ENCODE data around the gene CNTN4. TPM values are rescaled to one million over a fixed set of nuclear protein-coding genes. Genes with fewer than 3 reads are reported as not detected.

CNTN4 gene
- polyA plus RNA-seq, 4 donors: 28.0 to 123 (median 36.4) TPM

DNA sequence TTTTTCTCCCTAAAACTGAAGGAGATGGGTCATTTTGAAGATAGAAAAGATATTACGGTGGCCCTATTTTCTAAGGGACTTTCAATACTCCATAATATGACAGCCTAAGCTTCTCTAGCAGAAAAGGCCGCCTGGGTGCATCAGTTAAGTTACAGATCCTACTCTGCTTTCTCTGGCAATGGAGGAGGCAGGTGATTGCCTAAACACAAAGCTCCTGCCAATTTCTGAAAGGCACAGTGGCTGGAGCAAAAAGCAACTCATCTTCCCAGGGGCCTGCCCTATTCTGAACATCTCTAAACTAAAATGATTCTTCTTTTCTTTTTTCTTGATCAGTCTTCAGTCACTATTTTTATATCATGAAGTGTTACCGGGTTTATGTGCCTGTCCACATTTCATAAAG is 276.7 kb downstream of the CNTN4 start:
- DNase-seq (ENCODE audit: low read depth in 4 of 4, low spot score in 3 of 4): no peak

DNA sequence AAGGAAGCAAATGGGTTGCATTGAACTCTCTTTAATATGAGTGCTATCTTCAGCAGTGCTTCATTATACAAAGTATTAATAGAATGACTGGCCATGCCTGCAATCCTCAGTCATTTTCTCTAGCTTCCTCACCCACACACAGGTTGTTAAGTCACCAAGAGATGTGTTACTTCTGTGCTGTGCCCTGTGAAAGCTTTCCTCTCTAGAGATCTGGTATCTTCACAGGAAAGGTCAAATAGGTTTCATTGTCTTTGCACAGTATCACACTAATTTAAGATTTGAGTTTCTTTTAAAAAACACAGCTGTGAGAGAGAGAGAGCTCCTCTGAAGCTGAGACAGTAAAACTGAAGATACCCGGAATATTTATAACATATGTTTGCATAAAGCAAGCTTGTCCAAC is 278.6 kb downstream of the CNTN4 start:
- no peak for DNase-seq (ENCODE audit: low read depth in 4 of 4, low spot score in 3 of 4)

DNA sequence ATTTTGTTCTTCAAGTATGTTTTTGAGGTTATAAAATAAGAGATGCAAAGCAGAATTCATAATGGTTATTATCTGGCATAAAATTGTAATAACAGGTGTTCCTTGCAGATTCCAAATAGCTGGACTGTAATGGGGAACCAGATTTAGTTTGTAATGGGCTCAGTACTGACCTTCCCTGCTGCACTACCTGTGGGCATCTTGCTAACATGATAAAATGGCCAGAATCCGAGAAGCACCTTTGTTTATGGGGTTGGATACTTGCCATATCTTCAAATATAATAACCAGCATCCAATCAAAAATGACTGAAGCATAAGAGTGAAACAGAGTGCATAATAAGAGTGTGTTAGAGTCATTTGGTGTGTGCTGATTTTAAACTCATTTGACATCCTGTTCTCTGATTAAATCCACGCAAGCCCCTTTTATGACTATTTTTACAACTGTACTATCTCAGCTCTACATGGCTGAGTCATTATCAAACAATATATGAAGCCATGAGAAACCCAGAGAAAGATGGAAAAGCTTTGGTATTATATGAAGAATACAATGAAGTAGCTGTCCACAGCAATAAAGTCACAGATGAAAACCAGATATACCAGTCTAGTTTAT is 292.4 kb downstream of the CNTN4 start:
- no peak for DNase-seq (ENCODE audit: low read depth in 4 of 4, low spot score in 3 of 4)

DNA sequence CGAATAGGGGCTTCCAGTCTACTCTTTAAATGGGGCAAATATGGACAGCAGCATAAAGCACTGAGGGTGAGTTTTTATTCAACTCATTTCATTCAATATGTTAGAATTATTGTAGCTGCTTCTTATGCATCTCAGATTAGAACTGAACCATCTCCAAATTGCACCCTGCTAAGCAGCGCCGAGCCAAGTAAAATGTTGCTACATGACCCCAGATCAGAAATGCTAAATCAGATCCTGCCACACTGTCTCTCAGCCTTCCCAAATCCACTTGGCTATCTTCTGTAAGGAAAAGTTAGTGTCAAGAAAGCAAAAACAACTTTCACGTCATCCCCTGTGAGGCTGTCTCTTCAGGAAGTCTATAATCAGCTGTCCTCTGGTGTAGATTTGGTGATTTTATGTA is 293.2 kb downstream of the CNTN4 start:
- no peak for DNase-seq (ENCODE audit: low read depth in 4 of 4, low spot score in 3 of 4)

DNA sequence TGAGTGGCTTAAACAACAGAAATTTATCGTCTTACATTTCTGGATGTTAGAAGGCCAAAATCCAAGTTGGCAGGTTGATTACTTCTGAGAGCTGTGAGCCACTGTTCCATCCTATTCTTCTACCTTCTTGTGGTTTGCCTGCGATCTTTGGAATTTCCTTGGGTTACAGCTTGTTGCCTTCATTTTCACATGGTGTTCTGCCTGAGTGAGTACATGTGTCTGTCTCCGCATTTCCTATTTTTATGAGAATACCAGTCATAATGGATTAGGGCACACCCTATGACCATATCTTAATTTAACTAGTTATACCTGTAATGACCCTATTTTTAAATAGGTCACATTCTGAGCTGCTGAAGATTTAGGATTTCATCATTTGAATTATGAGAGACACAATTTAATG is 294.3 kb downstream of the CNTN4 start:
- DNase-seq (ENCODE audit: low read depth in 4 of 4, low spot score in 3 of 4): no peak

DNA sequence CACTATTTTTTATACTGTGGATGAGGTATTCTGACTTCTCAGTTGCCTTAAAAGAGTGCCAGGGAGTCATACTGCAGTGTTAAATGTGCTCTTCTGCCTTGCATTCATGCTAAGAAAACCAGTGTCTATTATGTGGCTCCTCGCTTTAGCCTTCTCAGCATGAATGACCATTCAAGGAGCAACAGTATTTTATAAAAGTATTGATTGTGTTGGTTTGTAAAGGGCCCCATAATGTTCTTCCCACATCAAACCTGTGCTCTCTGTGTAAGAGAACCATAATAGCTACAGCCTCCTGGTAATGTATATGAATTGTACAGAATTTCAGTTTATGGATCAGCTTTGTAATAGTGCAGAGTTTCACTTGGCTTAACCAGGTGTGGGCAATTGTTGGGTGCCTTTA is 316.4 kb downstream of the CNTN4 start:
- DNase-seq (ENCODE audit: low read depth in 4 of 4, low spot score in 3 of 4): no peak

DNA sequence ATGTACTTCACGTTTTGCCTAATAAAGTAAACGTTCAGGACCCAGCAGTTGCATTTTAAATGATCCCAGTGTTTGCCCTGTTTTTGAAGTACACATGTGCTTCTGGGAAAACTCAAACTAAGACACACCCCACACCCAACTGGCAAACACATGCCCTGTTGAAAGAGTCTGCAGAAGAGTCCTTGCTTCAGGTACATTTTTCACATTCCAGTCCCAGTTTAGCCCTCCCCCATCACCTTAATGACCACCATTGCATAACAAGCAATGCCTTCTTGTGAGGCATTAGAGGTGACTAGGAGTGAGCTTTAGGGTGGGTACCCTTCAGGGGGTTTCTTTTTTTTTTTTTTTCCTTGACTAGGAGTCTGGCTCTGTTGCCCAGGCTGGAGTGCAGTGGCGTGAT is 322.3 kb downstream of the CNTN4 start:
- DNase-seq (ENCODE audit: low read depth in 4 of 4, low spot score in 3 of 4): no peak

DNA sequence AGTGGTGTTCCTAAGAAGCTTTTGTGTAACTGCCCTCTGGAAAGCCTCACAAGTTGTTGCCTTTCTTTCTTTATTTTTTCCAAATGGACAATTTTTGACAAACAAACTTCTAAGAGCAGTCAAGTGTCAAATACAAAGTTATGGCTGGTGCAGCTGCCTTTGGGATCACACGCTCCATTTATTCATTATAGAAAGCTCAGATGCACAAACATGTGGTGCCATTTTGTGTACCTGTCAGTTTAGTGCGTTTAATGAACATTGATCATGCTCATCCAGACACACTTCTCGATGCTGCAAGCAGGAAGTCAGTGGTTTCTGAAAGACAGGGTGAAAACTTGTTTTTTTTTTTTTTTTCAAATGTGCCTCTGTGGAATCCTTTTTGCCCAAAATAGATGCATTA is 324.5 kb downstream of the CNTN4 start:
- DNase-seq (ENCODE audit: low read depth in 4 of 4, low spot score in 3 of 4): no peak

DNA sequence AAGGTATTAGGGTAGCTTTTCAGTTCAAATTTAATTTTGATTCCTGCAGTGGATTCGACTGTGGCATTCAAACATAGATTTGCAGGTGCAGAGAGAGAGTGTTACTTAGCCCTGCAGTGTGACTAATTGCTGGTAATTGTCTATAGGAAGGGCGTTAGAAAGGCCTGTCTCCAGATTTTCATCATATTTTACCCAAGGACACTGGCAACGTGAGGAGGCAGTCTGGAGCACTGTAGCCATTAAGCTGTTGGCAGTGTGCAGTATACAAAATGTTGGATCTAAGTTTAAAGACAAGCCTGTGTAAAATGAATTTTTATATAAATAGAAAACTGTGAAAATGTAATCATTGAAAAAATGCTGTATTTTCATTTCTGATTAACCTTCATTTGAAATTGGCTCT is 342.9 kb downstream of the CNTN4 start:
- no peak for DNase-seq (ENCODE audit: low read depth in 4 of 4, low spot score in 3 of 4)

DNA sequence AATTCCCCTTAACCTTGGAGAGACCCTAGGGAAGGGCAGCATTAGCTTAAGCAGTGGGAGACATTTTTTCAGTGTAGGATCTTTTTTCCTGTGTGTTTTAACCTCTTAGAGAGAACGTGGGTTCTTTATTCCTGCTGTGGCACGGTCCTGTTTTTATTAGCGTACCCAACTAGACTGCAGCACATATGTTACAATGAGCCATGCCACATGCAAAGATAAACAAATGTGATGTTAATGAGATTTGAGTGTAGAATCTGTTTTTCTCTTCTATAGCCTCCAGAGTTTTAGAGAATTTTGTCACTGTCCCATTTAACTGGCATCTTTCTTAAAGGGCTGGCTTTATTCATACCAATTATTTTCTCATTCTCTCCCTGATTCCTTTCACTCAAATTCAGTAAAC is 347.5 kb downstream of the CNTN4 start:
- no peak for DNase-seq (ENCODE audit: low read depth in 4 of 4, low spot score in 3 of 4)

DNA sequence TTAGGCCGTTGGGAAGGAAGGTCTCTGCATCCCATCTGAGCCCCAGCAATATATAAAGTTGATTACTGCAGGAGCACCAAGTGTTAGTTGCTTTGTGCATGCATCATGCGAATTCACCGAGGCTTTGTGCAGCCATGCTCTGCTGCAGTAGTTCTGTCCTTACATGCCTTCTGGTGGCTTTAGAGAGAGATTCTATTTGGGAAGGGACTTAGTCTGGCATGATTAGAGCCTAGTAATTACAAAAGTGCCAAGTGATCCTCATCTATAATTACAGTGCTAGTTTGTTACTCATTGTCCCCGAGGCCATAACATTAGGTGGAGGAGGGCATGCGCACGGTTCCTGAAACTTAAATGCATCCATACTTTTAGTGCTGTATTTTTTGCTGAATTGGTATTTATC is 353.6 kb downstream of the CNTN4 start:
- DNase-seq (ENCODE audit: low read depth in 4 of 4, low spot score in 3 of 4): no peak

DNA sequence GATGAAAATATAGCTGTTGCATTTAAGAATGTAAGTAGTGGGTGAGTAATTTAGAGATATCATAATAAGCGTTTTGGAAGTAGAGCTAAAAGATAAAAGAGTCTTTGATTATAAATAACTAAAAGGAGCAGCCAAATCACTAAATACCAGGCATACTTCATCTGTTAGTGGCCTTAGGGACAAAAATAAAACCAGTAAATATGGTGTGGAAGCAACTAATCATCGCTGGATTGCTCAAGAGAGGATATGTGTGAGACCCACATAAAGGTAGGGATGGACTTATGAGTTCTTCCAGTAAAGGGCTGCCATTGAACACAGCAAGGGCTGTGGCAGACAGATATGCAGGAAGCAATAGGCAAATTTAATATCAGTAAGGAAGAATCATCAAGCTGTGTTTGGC is 356.2 kb downstream of the CNTN4 start:
- no peak for DNase-seq (ENCODE audit: low read depth in 4 of 4, low spot score in 3 of 4)

DNA sequence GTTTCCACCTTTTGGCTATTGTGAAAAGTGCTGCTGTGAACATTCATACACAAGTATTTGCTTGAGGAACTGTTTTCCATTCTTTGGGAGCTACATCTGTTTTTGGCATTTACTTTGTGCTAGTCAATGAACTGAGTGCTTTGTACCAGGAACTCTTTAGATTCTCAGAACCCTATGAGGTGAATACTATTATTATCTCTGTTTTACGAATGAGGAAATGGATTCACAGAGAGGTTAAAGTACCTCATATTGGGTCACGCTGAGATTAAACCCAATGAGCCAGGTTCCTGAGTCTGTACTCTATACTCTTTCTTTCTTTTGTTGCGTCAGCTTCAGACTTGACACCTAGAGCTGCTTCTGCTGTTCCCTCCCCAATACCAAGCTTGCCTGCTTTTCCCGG is 358.1 kb downstream of the CNTN4 start:
- DNase-seq (ENCODE audit: low read depth in 4 of 4, low spot score in 3 of 4): no peak

DNA sequence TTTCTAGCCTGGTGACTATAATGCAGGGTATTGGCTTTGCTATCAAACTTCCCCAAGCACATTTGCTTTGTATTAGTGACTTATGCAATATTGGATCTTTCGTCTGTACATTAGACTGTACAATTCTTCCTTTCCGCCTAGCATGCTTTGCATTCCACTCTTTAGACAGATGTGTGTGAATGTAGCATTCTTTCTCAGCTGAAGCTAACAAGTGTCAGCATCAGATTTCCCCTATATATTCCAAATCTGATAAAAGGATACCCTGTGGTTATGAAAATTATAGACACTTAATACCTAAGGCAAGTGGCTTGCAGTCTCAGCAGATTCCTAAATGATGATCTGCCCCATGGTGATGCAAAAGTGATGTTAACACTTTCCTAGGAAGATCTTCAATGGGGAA is 360.1 kb downstream of the CNTN4 start:
- no peak for DNase-seq (ENCODE audit: low read depth in 4 of 4, low spot score in 3 of 4)

DNA sequence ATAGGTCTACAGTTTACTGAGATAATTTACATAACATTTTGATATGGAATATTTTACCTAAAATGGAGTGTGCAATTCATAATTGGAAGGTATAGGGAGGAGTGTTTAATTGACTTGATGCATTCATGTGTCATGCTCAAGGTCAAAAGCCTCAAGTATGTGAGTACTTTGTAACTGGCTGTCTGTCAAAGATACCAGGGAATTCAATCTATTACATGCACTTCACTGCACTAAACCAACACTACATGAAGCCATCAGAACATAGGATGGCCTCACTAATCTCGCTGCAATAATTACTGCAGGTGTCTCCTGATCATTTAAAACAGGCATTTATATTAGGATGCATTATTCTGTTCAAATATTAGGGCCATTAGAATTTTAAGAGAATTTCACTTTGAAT is 367.2 kb downstream of the CNTN4 start:
- DNase-seq (ENCODE audit: low read depth in 4 of 4, low spot score in 3 of 4): no peak

DNA sequence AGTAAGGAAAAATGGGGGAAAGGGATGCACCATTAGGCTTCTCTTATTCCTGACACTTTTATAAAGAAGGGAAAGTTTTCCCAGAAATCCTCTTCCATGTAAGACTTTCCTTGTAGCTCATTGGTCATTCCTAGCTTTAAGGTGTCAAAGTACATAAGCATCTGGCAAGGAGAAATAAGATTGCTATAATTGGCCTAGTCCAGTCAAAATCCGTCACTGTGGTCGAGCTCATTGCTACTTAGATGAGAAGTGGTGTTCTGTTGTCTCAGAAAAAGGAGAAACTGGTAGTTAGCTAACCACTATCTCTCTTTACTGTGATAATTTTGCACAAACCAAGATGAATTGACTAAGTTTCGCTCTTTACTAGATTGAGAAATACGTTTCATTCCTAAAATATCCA is 370.1 kb downstream of the CNTN4 start:
- DNase-seq (ENCODE audit: low read depth in 4 of 4, low spot score in 3 of 4): no peak

DNA sequence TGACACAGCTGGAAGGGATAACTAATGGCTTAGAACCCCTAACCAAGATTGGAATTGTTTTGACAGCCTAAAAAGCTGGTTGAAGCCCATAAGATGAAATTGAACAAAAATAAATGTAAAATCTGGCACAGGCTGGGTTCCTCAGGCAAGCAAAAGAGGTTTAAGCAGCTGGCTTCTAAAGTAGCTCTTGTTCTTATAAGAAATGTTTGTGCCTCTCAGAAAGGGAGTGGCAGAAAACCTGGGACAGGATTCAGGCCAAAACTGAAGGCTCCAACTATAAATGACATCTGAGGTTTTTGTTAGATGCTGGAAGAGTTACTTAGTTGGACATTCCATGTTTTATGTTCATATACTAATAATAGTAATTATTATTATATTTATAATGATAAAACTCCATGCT is 378.3 kb downstream of the CNTN4 start:
- DNase-seq (ENCODE audit: low read depth in 4 of 4, low spot score in 3 of 4): no peak

DNA sequence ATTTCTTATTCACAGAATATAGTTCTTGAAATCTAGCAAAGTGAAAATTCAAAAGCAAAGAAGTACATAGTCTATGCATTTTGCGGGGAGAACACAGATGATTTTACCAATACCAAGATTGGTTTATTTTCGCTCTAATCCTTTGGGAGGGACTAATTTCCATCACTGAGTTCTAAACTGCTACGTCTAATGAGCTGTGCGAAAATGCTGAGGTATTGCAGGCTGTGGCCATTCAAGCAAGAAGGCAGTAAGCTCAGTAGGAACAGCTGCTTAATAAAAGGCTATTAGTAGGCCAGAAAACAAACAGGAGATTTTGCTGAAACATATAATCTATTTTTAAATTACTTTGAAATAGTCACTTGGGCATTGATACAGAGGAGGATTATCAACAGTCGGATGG is 379.0 kb downstream of the CNTN4 start:
- peak in 2 of 4 donors; percentile 0 to 14 for DNase-seq (ENCODE audit: low read depth in 4 of 4, low spot score in 3 of 4)

DNA sequence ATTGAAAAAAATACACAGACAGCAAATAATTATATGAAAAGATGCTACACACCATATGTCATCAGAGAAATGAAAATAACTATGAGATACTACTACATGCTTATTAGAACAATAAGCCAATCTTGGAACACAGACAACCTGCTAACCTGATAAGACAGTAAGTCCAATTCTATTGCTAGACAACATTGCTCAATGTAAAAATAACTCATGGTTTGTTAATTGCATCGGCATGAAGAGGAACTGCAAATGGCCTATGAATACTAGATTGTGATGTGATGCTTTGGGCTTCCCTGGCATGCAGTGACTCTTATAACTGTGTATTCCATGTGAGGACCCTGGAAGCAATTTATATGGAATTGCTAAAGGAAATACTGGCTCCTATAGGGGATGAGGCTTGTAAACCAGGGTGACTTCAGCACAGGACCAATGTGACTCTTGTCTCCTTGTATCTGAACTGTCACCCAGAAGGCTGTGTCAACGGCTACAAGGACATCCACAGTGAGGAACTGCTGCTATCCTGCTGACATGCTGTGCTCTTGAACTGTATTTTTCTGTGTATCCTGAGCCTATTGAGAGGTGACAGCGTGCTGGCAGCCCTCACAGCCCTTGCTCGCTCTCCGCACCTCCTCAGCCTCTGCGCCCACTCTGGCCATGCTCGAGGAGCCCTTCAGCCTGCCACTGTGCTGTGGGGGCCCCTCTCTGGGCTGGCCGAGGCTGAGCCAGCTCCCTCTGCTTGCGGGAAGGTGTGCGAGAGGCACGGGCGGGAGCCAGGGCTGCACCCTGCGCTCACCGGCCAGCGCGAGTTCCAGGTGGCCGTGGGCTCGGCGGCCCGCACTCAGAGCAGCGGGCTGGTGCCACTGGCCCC is 385.7 kb downstream of the CNTN4 start:
- DNase-seq (ENCODE audit: low read depth in 4 of 4, low spot score in 3 of 4): no peak

DNA sequence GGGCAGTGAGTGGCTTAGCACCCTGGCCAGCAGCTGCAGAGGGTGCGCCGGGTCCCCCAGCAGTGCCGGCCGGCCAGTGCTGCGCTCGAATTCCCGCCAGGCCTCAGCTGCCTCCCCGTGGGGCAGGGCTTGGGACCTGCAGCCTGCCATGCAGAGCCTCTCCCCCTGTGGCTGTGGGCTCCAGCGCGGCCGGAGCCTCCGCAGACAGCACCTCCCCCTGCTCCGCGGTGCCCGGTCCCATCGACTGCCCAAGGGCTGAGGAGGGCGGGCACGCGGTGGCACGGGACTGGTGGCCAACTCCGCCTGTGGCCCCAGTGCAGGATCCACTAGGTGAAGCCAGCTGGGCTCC is 386.3 kb downstream of the CNTN4 start:
- no peak for DNase-seq (ENCODE audit: low read depth in 4 of 4, low spot score in 3 of 4)

DNA sequence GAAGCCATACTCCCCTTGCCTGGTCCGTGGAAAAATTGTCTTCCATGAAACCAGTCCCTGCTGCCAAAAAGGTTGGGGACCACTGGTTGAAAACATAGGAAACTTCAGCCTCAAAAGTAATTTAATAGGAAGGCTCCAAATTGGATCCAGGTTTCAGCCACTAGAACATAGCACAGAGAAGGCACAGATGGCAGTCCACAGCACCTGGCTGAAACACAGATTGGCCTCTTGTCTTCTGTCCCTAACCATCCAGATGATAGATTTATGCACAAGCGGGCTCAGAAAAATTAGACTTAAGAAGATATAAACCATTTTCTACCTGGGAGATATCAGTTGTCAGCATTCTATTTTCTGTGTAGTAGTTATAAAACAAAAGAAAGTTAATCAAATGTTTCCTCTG is 397.1 kb downstream of the CNTN4 start:
- no peak for DNase-seq (ENCODE audit: low read depth in 4 of 4, low spot score in 3 of 4)

DNA sequence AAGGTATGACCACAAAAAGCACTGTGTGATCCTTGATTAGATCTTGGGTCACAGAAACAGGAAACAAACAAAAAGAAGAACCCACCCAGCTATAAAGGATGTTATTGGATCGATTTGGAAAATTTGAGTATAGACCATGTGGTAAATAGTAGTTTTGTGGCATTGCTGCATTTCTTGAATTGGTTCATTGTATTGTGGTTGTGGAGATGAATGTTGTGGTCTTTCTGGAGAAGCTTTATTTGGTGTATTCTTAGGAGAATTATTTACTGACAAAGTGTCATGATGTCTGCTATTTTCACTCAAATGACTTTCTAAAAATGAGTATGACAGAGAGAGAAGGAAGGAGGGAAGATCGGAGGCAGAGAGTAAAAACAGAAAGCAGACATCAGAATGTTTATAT is 406.2 kb downstream of the CNTN4 start:
- DNase-seq (ENCODE audit: low read depth in 4 of 4, low spot score in 3 of 4): no peak

DNA sequence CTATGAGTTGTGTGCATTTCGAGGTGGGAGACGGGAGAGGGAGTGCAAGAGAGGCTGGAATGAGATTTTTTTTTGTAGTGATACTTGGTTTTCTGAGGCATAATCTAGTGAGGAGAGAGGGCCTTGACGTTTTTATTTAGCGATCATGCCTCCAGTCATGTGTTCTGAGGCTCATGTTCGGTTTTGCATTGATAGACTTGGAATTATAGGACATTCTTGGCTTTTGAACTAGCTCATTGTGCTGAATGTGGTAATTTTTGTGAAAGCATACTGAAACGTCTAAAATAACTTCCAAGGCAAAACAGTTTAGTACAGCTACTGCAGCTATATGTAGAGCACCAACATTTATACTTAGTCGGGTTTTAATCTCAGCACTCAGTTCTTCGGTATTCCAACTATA is 408.1 kb downstream of the CNTN4 start:
- no peak for DNase-seq (ENCODE audit: low read depth in 4 of 4, low spot score in 3 of 4)

All from left renal pelvis (tissue), 4 donors.